LNCaP clone FGC (cell line): Measurements from ENCODE around the gene ANO10.
A peak's percentile ranks its signal among the peaks of the same experiment; 100 is the strongest.

ENCODE experiments used
- DNase-seq: peaks from one replicate; pipeline ENCODE4 v3.0.0-alpha.2; 2011; ENCODE audit warnings: low read depth
- H3K4me3 ChIP-seq: 2 replicates; pipeline ENCODE4 v1.5.1; 2011; ENCODE audit warnings: mild to moderate bottlenecking, low read depth, low read length, control low read depth
- CTCF ChIP-seq: IDR thresholded peaks from 2 replicates; pipeline ENCODE4 v1.5.1; 2012; ENCODE audit warnings: mild to moderate bottlenecking; ENCODE audit not compliant: control insufficient read depth, insufficient read depth; ENCODE audit errors: extremely low read depth

Gene ANO10

GRCh38 chr3:43445820-43446219 lies 176.0 kb downstream of the ANO10 start:
- no peak overlapping the region for H3K4me3 ChIP-seq
- no peak for DNase-seq
- no peak for TF ChIP-seq CTCF

GRCh38 chr3:43442872-43443395 lies 178.9 kb downstream of the ANO10 start:
- no peak for TF ChIP-seq CTCF
- no peak for DNase-seq
- H3K4me3 ChIP-seq: no peak overlapping the region

GRCh38 chr3:43436507-43437140 lies 185.2 kb downstream of the ANO10 start:
- DNase-seq: no peak
- no peak for TF ChIP-seq CTCF
- no peak overlapping the region for H3K4me3 ChIP-seq

- DNase-seq: no peak
- no peak for TF ChIP-seq CTCF
- H3K4me3 ChIP-seq: no peak overlapping the region
Measured at GRCh38 chr3:43435706-43436105, 186.1 kb downstream of the ANO10 start.

GRCh38 chr3:43434431-43434830 lies 187.4 kb downstream of the ANO10 start:
- peak; percentile 32 for DNase-seq
- no peak for TF ChIP-seq CTCF
- H3K4me3 ChIP-seq: no peak overlapping the region

- no peak for DNase-seq
- TF ChIP-seq CTCF: no peak
Measured at GRCh38 chr3:43432462-43432861, 189.3 kb downstream of the ANO10 start.

GRCh38 chr3:43426388-43426787 lies 195.4 kb downstream of the ANO10 start:
- no peak for TF ChIP-seq CTCF
- DNase-seq: no peak
- no peak overlapping the region for H3K4me3 ChIP-seq

More at GRCh38 chr3:43432462-43432861, 189.3 kb downstream of the ANO10 start:
- no peak overlapping the region for H3K4me3 ChIP-seq
